ENCODE measurements around the gene FBXL16. TPM values are rescaled to one million over a fixed set of nuclear protein-coding genes. Genes with fewer than 3 reads are reported as not detected.
A peak's percentile ranks its signal among the peaks of the same experiment; 100 is the strongest.

FBXL16 gene
- total and polyA plus RNA-seq, 9 of the 15 experiments (the other 6 are each of a cell fraction or from before 2014, with no cell fraction given) = 0.21 to 8.2 (median 1.7) TPM

GRCh38 chr16:740764-741505, 35.3 kb upstream of the FBXL16 start, which contains the start of gene CIAO3 (continued):
- TF ChIP-seq DDX20 (tag; IDR thresholded peaks at IDR 0.05; ENCODE audit: low read depth) = no peak
- no peak for TF ChIP-seq RFX7 (CRISPR knock-in tag; IDR thresholded peaks at IDR 0.05)
- no peak for TF ChIP-seq ARNT (IDR thresholded peaks at IDR 0.05)
- no peak for TF ChIP-seq ZNF224 (CRISPR knock-in tag; IDR thresholded peaks at IDR 0.05)
- TF ChIP-seq GTF2B (IDR thresholded peaks at IDR 0.05; ENCODE audit: extremely low read depth, insufficient read length) = no peak
- TF ChIP-seq ZNF347 (CRISPR knock-in tag; IDR thresholded peaks at IDR 0.05; ENCODE audit: low read depth) = no peak
- TF ChIP-seq ERF (CRISPR knock-in tag; IDR thresholded peaks at IDR 0.05) = 0 out of 2 replicates have a peak, but pooled peaks have one; percentile 8
- TF ChIP-seq ZNF507 (tag; conservative IDR thresholded peaks at IDR 0.05) = no peak
- TF ChIP-seq ZMIZ1 (IDR thresholded peaks at IDR 0.05; ENCODE audit: low read depth in 2 of 2, low read length in 2 of 2) = 0 out of 4 replicates have a peak, but pooled peaks of 1 of the 2 experiments have one; percentile 2
- TF ChIP-seq CHD7 (IDR thresholded peaks at IDR 0.05; ENCODE audit: low read depth, low read length) = no peak
- TF ChIP-seq ZNF445 (CRISPR knock-in tag; IDR thresholded peaks at IDR 0.05; ENCODE audit: low read depth) = no peak
- no peak for TF ChIP-seq BDP1 (IDR thresholded peaks at IDR 0.05; ENCODE audit: insufficient read depth, insufficient read length)

Data from K562 (cell line).